ENCODE measurements around the gene FCGBP.

The FCGBP gene

GRCh38 chr19:39943586-39943985, 9.2 kb upstream of the FCGBP start:
- no peak for DNase-seq

- DNase-seq, result no peak
These were observed 7.9 kb upstream of the FCGBP start for GRCh38 chr19:39942366-39942730.

- no peak for DNase-seq
These were observed 7.4 kb upstream of the FCGBP start for GRCh38 chr19:39941615-39942365.

- DNase-seq, result no peak
These were observed 6.7 kb upstream of the FCGBP start for GRCh38 chr19:39941151-39941550.

- no peak for DNase-seq
These were observed 5.9 kb upstream of the FCGBP start for GRCh38 chr19:39940221-39940833.

GRCh38 chr19:39939556-39939955, 5.1 kb upstream of the FCGBP start:
- DNase-seq, result no peak

GRCh38 chr19:39937787-39938186, 3.4 kb upstream of the FCGBP start:
- DNase-seq, result no peak

- no peak for DNase-seq
These were observed 2.8 kb upstream of the FCGBP start for GRCh38 chr19:39937094-39937720.

- DNase-seq, result no peak
These were observed 2.2 kb upstream of the FCGBP start for GRCh38 chr19:39936622-39937021.

GRCh38 chr19:39936020-39936419, 1.6 kb upstream of the FCGBP start:
- DNase-seq, result no peak

- no peak for DNase-seq
These were observed 879 bp upstream of the FCGBP start for GRCh38 chr19:39935364-39935661.

GRCh38 chr19:39929750-39930149, 4.7 kb downstream of the FCGBP start:
- DNase-seq, result no peak

GRCh38 chr19:39928357-39928725, 6.1 kb downstream of the FCGBP start:
- DNase-seq, result no peak

GRCh38 chr19:39927524-39928356, 6.7 kb downstream of the FCGBP start:
- DNase-seq, result no peak

- no peak for DNase-seq
These were observed 7.4 kb downstream of the FCGBP start for GRCh38 chr19:39927076-39927475.

GRCh38 chr19:39926170-39926760, 8.2 kb downstream of the FCGBP start:
- no peak for DNase-seq

- DNase-seq, result no peak
These were observed 9.5 kb downstream of the FCGBP start for GRCh38 chr19:39924952-39925351.

- DNase-seq, result no peak
These were observed 10.0 kb downstream of the FCGBP start for GRCh38 chr19:39924389-39924788.

- DNase-seq, result no peak
These were observed 10.6 kb downstream of the FCGBP start for GRCh38 chr19:39923862-39924261.

GRCh38 chr19:39919976-39920375, 14.5 kb downstream of the FCGBP start:
- DNase-seq, result no peak

GRCh38 chr19:39918183-39918651, 16.2 kb downstream of the FCGBP start:
- DNase-seq, result no peak

- DNase-seq, result no peak
These were observed 16.8 kb downstream of the FCGBP start for GRCh38 chr19:39917561-39918182.
